IPS-20b (cell line): ENCODE data around the gene KCNMB2.

Experiments used
- H3K27ac ChIP-seq: one replicate; pipeline ENCODE4 v1.5.1; 2013; ENCODE audit warnings: low read length
- H3K27me3 ChIP-seq: 2 replicates; pipeline ENCODE4 v1.6.1; 2013; ENCODE audit warnings: mild to moderate bottlenecking, low read length, inconsistent platforms; ENCODE audit not compliant: insufficient read depth
- H3K36me3 ChIP-seq: 2 replicates; pipeline ENCODE4 v1.6.1; 2013; ENCODE audit warnings: low read depth, mild to moderate bottlenecking, inconsistent platforms, low read length, moderate library complexity; ENCODE audit not compliant: insufficient read depth
- H3K4me1 ChIP-seq: 2 replicates; pipeline ENCODE4 v1.6.1; 2013; ENCODE audit warnings: mild to moderate bottlenecking, control low read depth, inconsistent platforms, low read length, moderate library complexity; ENCODE audit not compliant: insufficient read depth
- H3K4me3 ChIP-seq: 2 replicates; pipeline ENCODE4 v1.5.1; 2013; ENCODE audit warnings: mild to moderate bottlenecking, low read length, inconsistent platforms
- H3K9ac ChIP-seq: 2 replicates; pipeline ENCODE4 v1.6.1; 2013; ENCODE audit warnings: low read depth, mild to moderate bottlenecking, inconsistent platforms, low read length, moderate library complexity
- H3K9me3 ChIP-seq: 2 replicates; pipeline ENCODE4 v1.6.1; 2013; ENCODE audit warnings: mild to moderate bottlenecking, low read depth, low read length, inconsistent platforms; ENCODE audit not compliant: insufficient read depth

KCNMB2 gene

GRCh38 chr3:178522200-178523052 lies 13.8 kb upstream of the KCNMB2 start:
- H3K27ac ChIP-seq, result no peak overlapping the region
- no peaks in the 10 kb centered on the region for H3K9me3 ChIP-seq
- H3K9ac ChIP-seq, result no peak overlapping the region
- H3K27me3 ChIP-seq, result no peaks in the 10 kb centered on the region
- H3K4me3 ChIP-seq, result no peak overlapping the region
- H3K36me3 ChIP-seq, result no peaks in the 10 kb centered on the region
- no peaks in the 10 kb centered on the region; the same call in 1 of the 2 replicates for H3K4me1 ChIP-seq

GRCh38 chr3:178525251-178525650 lies 11.0 kb upstream of the KCNMB2 start:
- H3K27me3 ChIP-seq, result no peaks in the 10 kb centered on the region
- no peak overlapping the region for H3K9ac ChIP-seq
- no peak overlapping the region for H3K27ac ChIP-seq
- H3K9me3 ChIP-seq, result no peaks in the 10 kb centered on the region
- no peaks in the 10 kb centered on the region; the same call in 1 of the 2 replicates for H3K4me1 ChIP-seq
- H3K4me3 ChIP-seq, result no peak overlapping the region
- no peaks in the 10 kb centered on the region for H3K36me3 ChIP-seq

- no peaks in the 10 kb centered on the region for H3K27me3 ChIP-seq
- no peaks in the 10 kb centered on the region for H3K9me3 ChIP-seq
- H3K4me3 ChIP-seq, result no peak overlapping the region
- H3K36me3 ChIP-seq, result no peaks in the 10 kb centered on the region
- no peak overlapping the region for H3K9ac ChIP-seq
- H3K27ac ChIP-seq, result no peak overlapping the region
- H3K4me1 ChIP-seq, result no peaks in the 10 kb centered on the region; the same call in 1 of the 2 replicates
Observed at GRCh38 chr3:178526291-178526690, 9.9 kb upstream of the KCNMB2 start.

- Histone ChIP-seq H3K4me3 (no peak overlapping the region), H3K9ac (no peak overlapping the region), H3K9me3 (no peaks in the 10 kb centered on the region), H3K27ac (no peak overlapping the region), H3K4me1 (no peaks in the 10 kb centered on the region; the same call in 1 of the 2 replicates), H3K36me3 (no peaks in the 10 kb centered on the region), H3K27me3 (no peaks in the 10 kb centered on the region)
Observed at GRCh38 chr3:178527981-178528380, 8.3 kb upstream of the KCNMB2 start.

DNA sequence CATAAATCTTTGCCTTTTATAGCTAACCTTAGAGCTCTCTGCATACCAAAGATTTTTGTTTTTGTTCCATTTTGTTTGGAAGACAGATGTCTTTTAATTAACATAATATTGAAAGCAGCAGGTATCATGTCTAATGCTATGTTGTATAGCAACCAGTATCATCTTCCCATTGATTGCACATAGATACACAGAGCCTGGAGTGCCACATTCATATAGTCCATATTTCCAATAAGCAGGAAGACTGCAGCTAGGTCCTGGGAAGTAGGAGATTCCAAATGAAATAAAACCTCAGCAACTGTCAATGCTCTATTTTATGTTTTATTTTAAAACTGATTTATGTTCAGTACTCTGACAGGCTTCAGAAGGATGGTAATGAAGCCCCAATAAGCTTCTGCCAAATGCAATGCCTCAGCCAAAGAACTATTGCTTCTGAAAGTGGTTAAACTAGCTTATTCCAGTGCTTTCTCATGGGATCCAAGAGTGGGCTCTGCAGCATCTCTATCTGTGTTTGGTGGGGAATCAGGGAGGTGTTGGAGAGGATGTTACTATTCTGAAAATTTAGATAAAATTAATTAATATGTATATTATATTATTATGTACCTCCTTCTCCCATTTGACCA lies 6.5 kb upstream of the KCNMB2 start:
- Histone ChIP-seq H3K4me3 (no peak overlapping the region), H3K27ac (no peak overlapping the region), H3K36me3 (no peaks in the 10 kb centered on the region), H3K9me3 (no peaks in the 10 kb centered on the region), H3K4me1 (no peaks in the 10 kb centered on the region; the same call in 1 of the 2 replicates), H3K9ac (no peak overlapping the region), H3K27me3 (no peaks in the 10 kb centered on the region)

DNA sequence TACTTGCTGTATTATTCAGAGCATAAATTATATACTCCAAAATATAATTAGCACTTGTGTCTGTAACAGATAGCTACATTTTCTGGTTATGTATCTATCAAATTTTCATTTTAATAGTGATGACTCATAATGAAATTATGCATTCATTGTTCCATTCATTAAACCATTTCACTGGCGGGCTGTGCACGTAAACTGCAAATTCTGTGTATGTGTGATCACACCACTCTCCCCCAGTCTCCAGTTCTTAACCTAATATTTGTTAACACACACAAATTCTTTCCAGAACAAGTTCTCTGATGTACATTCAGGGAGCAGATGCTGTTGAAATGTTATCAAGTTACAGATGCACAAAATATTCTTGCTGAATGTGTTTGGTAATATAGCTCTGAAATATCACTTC lies 3.8 kb upstream of the KCNMB2 start:
- no peak overlapping the region for H3K9ac ChIP-seq
- no peaks in the 10 kb centered on the region for H3K9me3 ChIP-seq
- no peaks in the 10 kb centered on the region for H3K36me3 ChIP-seq
- H3K4me3 ChIP-seq, result no peak overlapping the region
- H3K4me1 ChIP-seq, result peaks cover 19% of the 10 kb centered on the region
- H3K27me3 ChIP-seq, result peaks cover 14% of the 10 kb centered on the region; the same call in 1 of the 2 replicates
- no peak overlapping the region for H3K27ac ChIP-seq

- no peak overlapping the region for H3K27ac ChIP-seq
- no peaks in the 10 kb centered on the region for H3K36me3 ChIP-seq
- H3K27me3 ChIP-seq, result peaks cover 14% of the 10 kb centered on the region; the same call in 1 of the 2 replicates
- peak overlapping the region; percentile 67 for H3K4me3 ChIP-seq
- H3K9me3 ChIP-seq, result no peaks in the 10 kb centered on the region
- peaks cover 27% of the 10 kb centered on the region for H3K4me1 ChIP-seq
- peak overlapping the region; percentile 37; the same call in 1 of the 2 replicates for H3K9ac ChIP-seq
Observed at GRCh38 chr3:178537122-178537705, 978 bp downstream of the KCNMB2 start.

DNA sequence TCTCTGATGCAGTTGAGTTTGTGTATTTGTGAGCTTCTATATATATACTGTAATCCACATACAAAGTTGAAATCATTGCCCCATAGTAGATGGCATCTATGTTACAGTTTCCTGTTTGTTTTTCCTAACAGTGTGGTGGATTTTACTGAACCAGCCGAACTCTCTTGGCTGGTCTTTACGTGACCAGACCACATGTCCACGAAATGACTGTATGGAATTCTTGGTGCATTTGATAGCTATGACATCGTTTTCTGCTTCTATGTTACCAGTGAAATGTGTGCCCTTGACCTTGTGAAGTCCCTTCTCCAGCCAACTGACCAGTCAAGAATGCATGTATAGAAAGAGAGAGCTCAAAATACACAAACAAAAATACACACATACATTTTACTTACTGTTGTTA lies 1.8 kb downstream of the KCNMB2 start:
- H3K4me1 ChIP-seq, result peaks cover 27% of the 10 kb centered on the region
- peaks cover 14% of the 10 kb centered on the region; the same call in 1 of the 2 replicates for H3K27me3 ChIP-seq
- H3K4me3 ChIP-seq, result no peak overlapping the region
- H3K9ac ChIP-seq, result no peak overlapping the region
- no peak overlapping the region for H3K27ac ChIP-seq
- no peaks in the 10 kb centered on the region for H3K36me3 ChIP-seq
- no peaks in the 10 kb centered on the region for H3K9me3 ChIP-seq

- no peaks in the 10 kb centered on the region for H3K9me3 ChIP-seq
Observed at GRCh38 chr3:178540184-178540583, 3.9 kb downstream of the KCNMB2 start.

GRCh38 chr3:178545337-178545736 lies 9.1 kb downstream of the KCNMB2 start:
- H3K9ac ChIP-seq, result no peak overlapping the region
- no peaks in the 10 kb centered on the region for H3K36me3 ChIP-seq
- no peak overlapping the region for H3K4me3 ChIP-seq
- no peaks in the 10 kb centered on the region for H3K27me3 ChIP-seq
- H3K9me3 ChIP-seq, result no peaks in the 10 kb centered on the region
- no peak overlapping the region for H3K27ac ChIP-seq
- H3K4me1 ChIP-seq, result peaks cover 3% of the 10 kb centered on the region; the same call in 1 of the 2 replicates

More at GRCh38 chr3:178540184-178540583, 3.9 kb downstream of the KCNMB2 start:
- Histone ChIP-seq H3K4me3 (no peak overlapping the region), H3K36me3 (no peaks in the 10 kb centered on the region), H3K27me3 (peaks cover 14% of the 10 kb centered on the region; the same call in 1 of the 2 replicates), H3K9ac (no peak overlapping the region), H3K4me1 (peaks cover 28% of the 10 kb centered on the region), H3K27ac (no peak overlapping the region)

GRCh38 chr3:178546079-178546478 lies 9.8 kb downstream of the KCNMB2 start:
- Histone ChIP-seq H3K36me3 (no peaks in the 10 kb centered on the region), H3K27me3 (no peaks in the 10 kb centered on the region), H3K9me3 (no peaks in the 10 kb centered on the region), H3K4me3 (no peak overlapping the region), H3K27ac (no peak overlapping the region), H3K4me1 (peaks cover 3% of the 10 kb centered on the region; the same call in 1 of the 2 replicates), H3K9ac (no peak overlapping the region)
